ENCODE measurements around the gene NPPB.

Gene NPPB

DNA sequence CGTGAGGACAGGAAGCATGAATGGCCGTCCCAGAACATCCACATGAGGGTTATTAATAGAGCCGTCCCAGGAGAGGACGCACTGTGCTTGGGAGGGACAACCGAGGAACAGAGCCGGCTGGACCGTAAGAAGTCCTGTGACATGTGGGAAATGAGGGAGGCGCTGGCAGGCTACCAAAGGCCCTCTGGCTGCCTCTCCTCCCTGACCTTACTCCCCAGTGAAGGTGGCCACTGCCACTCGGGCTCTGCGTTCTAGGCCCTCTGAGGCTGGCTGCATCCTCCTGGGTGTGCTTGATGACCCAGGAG lies 15.5 kb upstream of the NPPB start:
- TF ChIP-seq, protein P1, sequence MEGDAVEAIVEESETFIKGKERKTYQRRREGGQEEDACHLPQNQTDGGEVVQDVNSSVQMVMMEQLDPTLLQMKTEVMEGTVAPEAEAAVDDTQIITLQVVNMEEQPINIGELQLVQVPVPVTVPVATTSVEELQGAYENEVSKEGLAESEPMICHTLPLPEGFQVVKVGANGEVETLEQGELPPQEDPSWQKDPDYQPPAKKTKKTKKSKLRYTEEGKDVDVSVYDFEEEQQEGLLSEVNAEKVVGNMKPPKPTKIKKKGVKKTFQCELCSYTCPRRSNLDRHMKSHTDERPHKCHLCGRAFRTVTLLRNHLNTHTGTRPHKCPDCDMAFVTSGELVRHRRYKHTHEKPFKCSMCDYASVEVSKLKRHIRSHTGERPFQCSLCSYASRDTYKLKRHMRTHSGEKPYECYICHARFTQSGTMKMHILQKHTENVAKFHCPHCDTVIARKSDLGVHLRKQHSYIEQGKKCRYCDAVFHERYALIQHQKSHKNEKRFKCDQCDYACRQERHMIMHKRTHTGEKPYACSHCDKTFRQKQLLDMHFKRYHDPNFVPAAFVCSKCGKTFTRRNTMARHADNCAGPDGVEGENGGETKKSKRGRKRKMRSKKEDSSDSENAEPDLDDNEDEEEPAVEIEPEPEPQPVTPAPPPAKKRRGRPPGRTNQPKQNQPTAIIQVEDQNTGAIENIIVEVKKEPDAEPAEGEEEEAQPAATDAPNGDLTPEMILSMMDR (IDR thresholded peaks at IDR 0.05; ENCODE audit: extremely low read depth, missing control alignments), result no peak
- no peak for DNase-seq (ENCODE audit: low spot score)

DNA sequence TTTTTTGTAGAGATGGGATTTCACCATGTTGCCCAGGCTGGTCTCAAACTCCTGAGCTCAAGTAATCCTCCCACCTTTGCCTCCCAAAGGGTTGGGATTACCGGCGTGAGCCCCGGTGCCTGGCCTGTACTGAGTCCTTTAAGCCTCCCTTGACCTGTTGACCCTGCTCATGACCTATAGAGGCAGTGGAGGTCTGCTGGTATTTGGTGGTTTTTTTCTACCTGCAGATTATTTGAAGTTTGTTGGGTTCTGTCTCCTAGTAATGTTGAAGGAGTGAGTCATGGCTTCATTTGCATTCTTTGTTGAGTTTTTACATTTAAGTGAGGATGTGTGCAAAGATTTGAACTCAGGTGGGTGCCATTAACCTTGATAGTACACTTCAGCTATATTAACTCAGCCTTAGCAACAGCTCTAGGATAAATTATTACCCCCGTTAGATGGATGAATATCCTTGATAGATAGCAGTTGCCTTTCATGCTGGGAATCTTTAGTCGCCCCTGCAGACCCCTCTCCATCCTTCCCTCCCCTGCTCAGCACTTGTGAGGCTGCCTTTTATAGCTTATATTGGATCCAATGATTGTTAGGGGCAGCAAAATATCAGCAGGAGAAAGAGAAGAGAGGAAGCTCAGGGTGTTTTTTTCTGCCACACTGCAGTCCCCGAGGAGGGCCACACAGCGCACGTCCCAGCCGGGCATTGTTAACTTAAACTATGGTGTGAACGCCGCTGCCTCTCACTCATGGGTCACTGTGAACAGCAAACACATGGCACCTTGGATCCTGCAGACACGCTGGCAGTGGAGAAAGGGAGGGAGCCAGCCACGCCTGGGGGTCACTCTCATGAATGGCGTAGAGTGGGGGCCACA lies 14.9 kb upstream of the NPPB start:
- TF ChIP-seq, protein P1 (IDR thresholded peaks at IDR 0.05; ENCODE audit: extremely low read depth, missing control alignments), result no peak
- DNase-seq (ENCODE audit: low spot score), result no peak

DNA sequence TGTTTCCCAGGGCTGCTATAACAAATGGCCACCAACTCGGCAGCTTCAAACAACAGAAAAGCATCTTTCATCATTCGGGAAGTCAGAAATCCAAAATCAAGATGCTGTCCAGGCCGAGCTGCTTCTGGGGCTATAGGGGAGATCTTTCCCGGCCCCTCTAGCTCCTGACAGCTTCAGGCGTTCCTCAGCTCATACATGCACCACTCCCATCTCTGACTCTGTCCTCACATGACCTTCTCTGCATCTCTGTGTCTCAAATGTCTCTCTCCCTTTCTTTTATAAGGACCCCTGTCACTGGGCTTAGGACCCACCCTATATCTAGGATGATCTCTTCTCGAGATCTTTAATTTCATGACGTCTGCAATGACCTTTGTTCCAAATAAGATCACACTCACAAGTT lies 13.8 kb upstream of the NPPB start:
- TF ChIP-seq, protein P1 (IDR thresholded peaks at IDR 0.05; ENCODE audit: extremely low read depth, missing control alignments), result no peak
- DNase-seq (ENCODE audit: low spot score), result no peak

DNA sequence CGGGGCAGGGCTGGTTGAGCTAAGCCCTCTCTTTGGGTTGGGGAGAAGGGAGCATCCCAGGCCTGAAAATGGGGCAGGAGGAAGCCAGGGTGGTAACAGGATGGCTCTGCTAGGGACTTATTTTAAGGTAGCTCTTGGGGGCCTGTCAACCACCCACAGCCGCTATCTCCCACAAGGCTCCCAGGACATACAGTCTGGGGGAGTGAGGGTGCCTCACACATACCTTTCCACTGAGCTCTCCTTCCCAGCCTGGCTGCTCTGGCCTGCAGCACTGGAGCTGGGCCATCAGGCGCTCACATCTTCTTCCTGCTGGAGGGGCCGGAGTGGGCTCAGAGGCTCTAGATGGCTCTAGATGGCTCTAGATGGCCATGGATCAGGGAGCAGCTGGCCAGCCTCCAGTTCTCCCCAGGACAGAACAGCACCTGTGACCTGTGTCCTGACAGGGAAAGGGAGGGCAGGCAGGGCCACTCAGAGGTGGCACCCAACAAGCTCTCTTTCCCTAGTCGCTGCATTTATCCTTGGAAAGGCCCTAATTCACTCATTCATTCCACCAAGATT lies 11.0 kb upstream of the NPPB start:
- DNase-seq (ENCODE audit: low spot score), result no peak
- TF ChIP-seq, protein P1 (IDR thresholded peaks at IDR 0.05; ENCODE audit: extremely low read depth, missing control alignments), result no peak

DNA sequence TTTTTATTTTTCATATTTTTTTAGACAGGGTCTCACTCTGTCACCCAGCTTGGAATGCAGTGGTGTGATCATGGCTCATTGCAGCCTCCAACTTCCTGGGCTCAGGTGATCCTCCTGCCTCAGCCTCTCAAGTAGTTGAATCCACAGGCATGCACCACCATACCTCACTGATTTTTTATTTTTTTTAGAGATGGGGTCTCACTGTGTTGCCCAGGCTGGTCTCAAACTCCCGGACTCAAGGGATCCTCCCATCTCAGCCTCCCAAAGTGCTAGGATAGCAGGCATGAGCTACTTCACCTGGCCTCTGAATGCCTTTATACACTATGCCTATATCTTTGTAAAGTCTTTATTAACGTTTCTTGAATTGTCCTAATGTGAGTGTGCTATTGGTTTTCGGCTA lies 10.4 kb upstream of the NPPB start:
- no peak for DNase-seq (ENCODE audit: low spot score)
- TF ChIP-seq, protein P1 (IDR thresholded peaks at IDR 0.05; ENCODE audit: extremely low read depth, missing control alignments), result no peak

DNA sequence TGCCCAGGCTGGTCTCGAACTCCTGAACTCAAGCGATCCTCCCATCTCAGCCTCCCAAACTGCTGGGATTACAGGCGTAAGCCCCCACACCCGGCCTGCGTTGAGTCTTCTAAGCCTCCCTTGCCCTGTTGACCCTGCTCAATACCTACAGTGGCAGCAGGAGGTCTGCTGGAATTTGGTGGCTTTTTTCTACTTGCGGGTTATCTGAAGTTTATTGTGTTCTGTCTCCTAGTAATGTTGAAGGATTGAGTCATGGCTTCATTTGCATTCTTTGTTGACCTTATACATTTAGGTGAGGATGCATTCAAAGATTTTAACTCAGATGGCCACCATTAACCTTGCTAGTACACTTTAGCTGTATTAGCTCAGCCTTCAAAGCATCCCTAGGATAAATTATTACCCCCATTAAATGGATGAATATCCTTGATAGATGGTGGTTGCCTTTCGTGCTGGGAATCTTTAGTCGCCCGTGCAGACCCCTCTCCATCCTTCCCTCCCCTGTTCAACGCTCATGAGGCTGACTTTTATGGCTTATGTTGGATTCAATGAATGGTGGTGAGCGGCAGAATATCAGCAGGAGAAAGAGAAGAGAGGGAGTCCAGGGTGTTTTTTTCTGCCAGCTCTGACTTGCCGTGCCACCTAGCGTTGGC lies 9.7 kb upstream of the NPPB start:
- TF ChIP-seq, protein P1 (IDR thresholded peaks at IDR 0.05; ENCODE audit: extremely low read depth, missing control alignments), result no peak
- DNase-seq (ENCODE audit: low spot score), result no peak

DNA sequence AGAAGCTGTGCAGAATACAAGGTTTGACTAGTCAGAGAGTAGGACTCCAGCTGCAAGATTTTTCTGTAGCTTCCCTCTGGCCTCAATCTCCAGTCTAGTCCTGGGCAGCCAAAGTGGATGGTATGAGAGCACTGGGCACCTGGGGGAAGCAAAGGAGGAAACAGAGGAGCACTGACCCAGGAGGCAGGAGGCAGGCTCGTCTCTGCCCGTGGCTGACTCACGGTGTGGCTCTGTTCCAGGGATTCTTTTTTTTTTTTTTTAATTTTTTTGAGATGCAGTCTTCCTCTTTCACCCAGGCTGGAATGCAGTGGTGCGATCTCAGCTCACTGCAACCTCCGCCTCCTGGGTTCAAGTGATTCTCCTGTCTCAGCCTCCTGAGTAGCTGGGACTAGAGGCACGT lies 4.1 kb upstream of the NPPB start:
- TF ChIP-seq, protein P1 (IDR thresholded peaks at IDR 0.05; ENCODE audit: extremely low read depth, missing control alignments), result no peak
- DNase-seq (ENCODE audit: low spot score), result no peak

Measured in GM20000 (cell line).